Measurements from ENCODE around the gene ADCK2. TPM values are rescaled to one million over a fixed set of nuclear protein-coding genes. Genes with fewer than 3 reads are reported as not detected.

ADCK2 gene
- total and polyA plus RNA-seq, 2 donors (not counting 3 experiments of a cell fraction or from before 2014, with no cell fraction given) = 10.3 to 13.3 TPM

DNA sequence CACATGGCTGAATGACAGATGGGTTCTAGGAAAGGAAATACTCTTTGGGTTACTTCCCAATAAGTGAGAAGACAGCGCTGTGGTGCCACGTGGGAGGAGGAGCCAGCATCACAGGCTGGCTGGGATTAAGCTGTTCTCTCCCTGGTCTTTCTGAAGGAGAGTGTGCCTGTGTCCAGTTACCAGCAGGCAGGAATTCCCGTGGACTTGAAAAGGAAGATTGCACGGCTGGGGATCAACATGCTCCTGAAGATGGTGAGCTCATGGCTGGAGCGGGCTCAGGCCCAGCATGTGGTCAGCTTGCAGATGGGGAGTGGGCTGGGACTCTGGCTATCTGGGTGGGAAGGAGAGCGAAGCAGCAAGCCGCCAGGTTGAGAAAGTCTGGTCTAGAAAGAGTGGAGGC is 8.1 kb downstream of the ADCK2 start:
- no peak for DNase-seq (ENCODE audit: low read depth, low spot score)
- no peak for FAIRE-seq
- Histone ChIP-seq H3K27ac (ENCODE audit: insufficient read depth, low read depth, low read length) (no peak overlapping the region), H3K36me3 (ENCODE audit: control insufficient read depth in 2 of 2, extremely low read depth in 1 of 2, insufficient read depth in 2 of 2, low read length in 2 of 2) (peaks cover 0 to 7% of the 10 kb centered on the region in 2 experiments), H3K9me1 (replicated peaks; ENCODE audit: control insufficient read depth, extremely low read depth, insufficient read depth, low read length) (no peaks in the 10 kb centered on the region), H2AFZ (ENCODE audit: low read depth, low read length) (no peak overlapping the region), H3K27me3 (ENCODE audit: control insufficient read depth in 2 of 2, insufficient read depth in 2 of 2, low read length in 2 of 2) (no peaks in the 10 kb centered on the region), H3K9me3 (replicated peaks; ENCODE audit: control insufficient read depth, insufficient read depth, low read length) (no peaks in the 10 kb centered on the region), H3K4me1 (ENCODE audit: control insufficient read depth, extremely low read depth, insufficient read depth, low read length) (no peaks in the 10 kb centered on the region), H3K9ac (replicated peaks; ENCODE audit: extremely low read depth, insufficient read depth, low read length) (no peak overlapping the region), H3K4me3 (replicated peaks in 1 of 3; ENCODE audit: insufficient read depth in 1 of 3, low read depth in 1 of 3, low read length in 3 of 3) (no peak overlapping the region), H3K79me2 (ENCODE audit: control insufficient read depth, insufficient read depth, low read length) (no peaks in the 10 kb centered on the region), H3K4me2 (ENCODE audit: insufficient read depth, low read length) (no peak overlapping the region), H4K20me1 (replicated peaks; ENCODE audit: control insufficient read depth, extremely low read depth, insufficient read depth, low read length) (no peaks in the 10 kb centered on the region)
- POLR2A ChIA-PET = no interaction called here
- intact Hi-C loops (cut with micrococcal nuclease) = no loop called here
- CTCF ChIA-PET = interaction anchor here (1.0 kb wide), 1 partner anchor 1057 kb away, joined by 3 read pairs; the partner anchor contains the start of gene SSBP1
- no TSS peak for BruUV-seq (replicated peaks)
- TF ChIP-seq, protein P1, sequence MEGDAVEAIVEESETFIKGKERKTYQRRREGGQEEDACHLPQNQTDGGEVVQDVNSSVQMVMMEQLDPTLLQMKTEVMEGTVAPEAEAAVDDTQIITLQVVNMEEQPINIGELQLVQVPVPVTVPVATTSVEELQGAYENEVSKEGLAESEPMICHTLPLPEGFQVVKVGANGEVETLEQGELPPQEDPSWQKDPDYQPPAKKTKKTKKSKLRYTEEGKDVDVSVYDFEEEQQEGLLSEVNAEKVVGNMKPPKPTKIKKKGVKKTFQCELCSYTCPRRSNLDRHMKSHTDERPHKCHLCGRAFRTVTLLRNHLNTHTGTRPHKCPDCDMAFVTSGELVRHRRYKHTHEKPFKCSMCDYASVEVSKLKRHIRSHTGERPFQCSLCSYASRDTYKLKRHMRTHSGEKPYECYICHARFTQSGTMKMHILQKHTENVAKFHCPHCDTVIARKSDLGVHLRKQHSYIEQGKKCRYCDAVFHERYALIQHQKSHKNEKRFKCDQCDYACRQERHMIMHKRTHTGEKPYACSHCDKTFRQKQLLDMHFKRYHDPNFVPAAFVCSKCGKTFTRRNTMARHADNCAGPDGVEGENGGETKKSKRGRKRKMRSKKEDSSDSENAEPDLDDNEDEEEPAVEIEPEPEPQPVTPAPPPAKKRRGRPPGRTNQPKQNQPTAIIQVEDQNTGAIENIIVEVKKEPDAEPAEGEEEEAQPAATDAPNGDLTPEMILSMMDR (IDR thresholded peaks at IDR 0.05; ENCODE audit: extremely low read depth in 1 of 2, insufficient read depth in 1 of 2, low read depth in 1 of 2, low read length in 2 of 2) = no peak
- TF ChIP-seq, protein P2, sequence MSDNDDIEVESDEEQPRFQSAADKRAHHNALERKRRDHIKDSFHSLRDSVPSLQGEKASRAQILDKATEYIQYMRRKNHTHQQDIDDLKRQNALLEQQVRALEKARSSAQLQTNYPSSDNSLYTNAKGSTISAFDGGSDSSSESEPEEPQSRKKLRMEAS (IDR thresholded peaks at IDR 0.05; ENCODE audit: insufficient read depth, insufficient read length) = no peak
- TF ChIP-seq MYC (IDR thresholded peaks at IDR 0.05; ENCODE audit: low read depth, low read length) (no peak), POLR2A (IDR thresholded peaks at IDR 0.05; ENCODE audit: low read depth, low read length) (no peak), JUN (IDR thresholded peaks at IDR 0.05; ENCODE audit: borderline replicate concordance, insufficient read depth, insufficient read length, low read depth) (no peak), POLR2AphosphoS5 (IDR thresholded peaks at IDR 0.05; ENCODE audit: insufficient read depth, low read depth, low read length) (no peak), EZH2 (IDR thresholded peaks at IDR 0.05; ENCODE audit: borderline replicate concordance, low read depth, low read length, severe bottlenecking) (no peak), FOS (IDR thresholded peaks at IDR 0.05; ENCODE audit: borderline replicate concordance, insufficient read depth, low read length) (no peak), GATA2 (IDR thresholded peaks at IDR 0.05; ENCODE audit: insufficient read depth, insufficient read length, low read depth, low read length) (no peak)
- dilution Hi-C loops (cut with MboI; ENCODE audit: extremely low pct_ligation_motif_present, low sequenced_read_pairs) = no loop called here
